A549 (cell line): ENCODE measurements around the gene TFAP2E. TPM values are rescaled to one million over a fixed set of nuclear protein-coding genes. Genes with fewer than 3 reads are reported as not detected.

Experiments used
- ATAC-seq, 2 experiments: fragments of 200-7000 bp in 1 of 2; fragments of >200 bp in 1 of 2; cut with Nextera tagmentation in 1 of 2; cut with Tn5 transposase in 1 of 2; 3 replicates each; pipeline versions ENCODE4 v1.8.0 to v1.9.1; 2018 to 2020; ENCODE audit warnings: mild to moderate bottlenecking in 1 of 2, moderate library complexity in 1 of 2
- CTCF ChIA-PET: fragments of 300-600 bp; sonication (Branson Sonifier 250); formaldehyde crosslinking; extraction: SDS; loops from one replicate; lab custom pipeline; 2021; ENCODE audit warnings: antibody characterized with exemption, inconsistent platforms; lab: Yijun Ruan, JAX
- POLR2A ChIA-PET: fragments of 350-600 bp; formaldehyde crosslinking; extraction: SDS; loops from one replicate; lab custom pipeline; 2021; ENCODE audit warnings: antibody characterized with exemption, inconsistent platforms; lab: Yijun Ruan, JAX
- DNase-seq, 2 experiments: peaks; one replicate each; pipeline versions ENCODE4 v3.0.0 to v3.0.0-alpha.2; 2011 to 2016; ENCODE audit warnings: low read depth in 1 of 2, low spot score in 1 of 2
- FAIRE-seq: peaks from 2 replicates; lab custom pipeline; 2011; peaks lifted over from hg19 to GRCh38; lab: Jason Lieb, UNC
- H3K27ac ChIP-seq, 2 experiments: fragments of >200 bp; sonication (Bioruptor Twin); formaldehyde crosslinking; 3 replicates each; pipeline ENCODE4 v1.5.1; 2016 to 2017
- H3K4me1 ChIP-seq: fragments of >200 bp; sonication (Bioruptor Twin); formaldehyde crosslinking; 3 replicates; pipeline ENCODE4 v1.6.1; 2016
- H3K4me2 ChIP-seq: fragments of >200 bp; sonication (Bioruptor Twin); formaldehyde crosslinking; 3 replicates; pipeline ENCODE4 v1.6.1; 2016
- H3K4me3 ChIP-seq: fragments of >200 bp; sonication (Bioruptor Twin); formaldehyde crosslinking; 3 replicates; pipeline ENCODE4 v1.5.1; 2016
- H3K9me3 ChIP-seq: fragments of >200 bp; sonication (Bioruptor Twin); formaldehyde crosslinking; 3 replicates; pipeline ENCODE4 v1.6.1; 2016
- CEBPB ChIP-seq, 2 experiments: fragments of >200 bp in 1 of 2; sonication (Bioruptor Twin) in 1 of 2; formaldehyde crosslinking in 1 of 2; IDR thresholded peaks; 2 replicates each; pipeline ENCODE4 v1.6.1; 2012 to 2016
- EHMT2 ChIP-seq: fragments of 200-600 bp; sonication (generic); IDR thresholded peaks from 2 replicates; pipeline ENCODE4 v1.6.1; 2016; ENCODE audit warnings: antibody characterized with exemption, low read depth, mild to moderate bottlenecking, moderate library complexity
- FOSL2 ChIP-seq, 2 experiments: fragments of 450-650 bp in 1 of 2; fragments of >200 bp in 1 of 2; sonication (Bioruptor Twin) in 1 of 2; formaldehyde crosslinking; IDR thresholded peaks; 2 replicates each; pipeline versions ENCODE4 v1.5.0 to v1.6.1; 2016 to 2020; ENCODE audit warnings: mild to moderate bottlenecking in 1 of 2, moderate library complexity in 1 of 2
- HEYL ChIP-seq: fragments of 250-450 bp; sonication (Bioruptor Pico); IDR thresholded peaks from 2 replicates; pipeline ENCODE4 v1.8.0; 2021; ENCODE audit warnings: mild to moderate bottlenecking, moderate library complexity
- HOXA7 ChIP-seq: fragments of 250-450 bp; sonication (Bioruptor Pico); IDR thresholded peaks from 2 replicates; pipeline ENCODE4 v1.5.0; 2020; ENCODE audit warnings: mild to moderate bottlenecking, moderate library complexity
- HOXB13 ChIP-seq: fragments of 250-450 bp; sonication (Bioruptor Pico); IDR thresholded peaks from 2 replicates; pipeline ENCODE4 v1.5.0; 2020; ENCODE audit warnings: low read depth, mild to moderate bottlenecking, moderate library complexity
- JUN ChIP-seq, 2 experiments: fragments of >200 bp; sonication (Bioruptor Twin); formaldehyde crosslinking; IDR thresholded peaks; 2 replicates in 1 of 2; 3 replicates in 1 of 2; pipeline ENCODE4 v1.6.1; 2016 to 2017
- KDM1A ChIP-seq: fragments of 200-600 bp; sonication (generic); IDR thresholded peaks from 2 replicates; pipeline ENCODE4 v1.6.1; 2016; ENCODE audit warnings: low read depth, mild to moderate bottlenecking
- MAFK ChIP-seq: fragments of 450-650 bp; IDR thresholded peaks from 2 replicates; pipeline ENCODE4 v1.6.1; 2014; ENCODE audit not compliant: partially characterized antibody
- NFE2L2 ChIP-seq: fragments of 150-350 bp; conservative IDR thresholded peaks from 2 replicates; pipeline ENCODE4 v1.6.1; 2014; ENCODE audit warnings: low read length
- NR3C1 ChIP-seq: fragments of >200 bp; sonication (Bioruptor Twin); formaldehyde crosslinking; IDR thresholded peaks from 3 replicates; pipeline ENCODE4 v1.6.1; 2017
- RARB ChIP-seq: fragments of 250-450 bp; sonication (Bioruptor Pico); IDR thresholded peaks from 2 replicates; pipeline ENCODE4 v1.8.0; 2021; ENCODE audit warnings: mild to moderate bottlenecking, moderate library complexity
- RCOR1 ChIP-seq: fragments of 150-350 bp; IDR thresholded peaks from 2 replicates; pipeline ENCODE4 v1.6.1; 2014; ENCODE audit warnings: antibody characterized with exemption, low read length, low read depth
- REST ChIP-seq: fragments of 200-600 bp; sonication (generic); IDR thresholded peaks from 2 replicates; pipeline ENCODE4 v1.6.1; 2016; ENCODE audit warnings: antibody characterized with exemption, mild to moderate bottlenecking, moderate library complexity
- SMC3 ChIP-seq: fragments of >200 bp; sonication (Bioruptor Twin); formaldehyde crosslinking; IDR thresholded peaks from 3 replicates; pipeline ENCODE4 v1.6.1; 2018; ENCODE audit warnings: inconsistent platforms
- SREBF2 ChIP-seq: fragments of 450-650 bp; IDR thresholded peaks from 2 replicates; pipeline ENCODE4 v1.6.1; 2014; ENCODE audit warnings: mild to moderate bottlenecking, moderate library complexity
- TP53 ChIP-seq: fragments of 250-450 bp; sonication (Bioruptor Pico); IDR thresholded peaks from 2 replicates; pipeline ENCODE4 v1.5.0; 2021; ENCODE audit warnings: mild to moderate bottlenecking, moderate library complexity
- USF2 ChIP-seq: fragments of 450-650 bp; IDR thresholded peaks from 2 replicates; pipeline ENCODE4 v1.6.1; 2014; ENCODE audit warnings: antibody characterized with exemption
- ZC3H11A ChIP-seq: fragments of 450-650 bp; IDR thresholded peaks from 2 replicates; pipeline ENCODE4 v1.6.1; 2014; ENCODE audit warnings: antibody characterized with exemption, mild to moderate bottlenecking
- ZSCAN20 ChIP-seq: fragments of 250-450 bp; sonication (Bioruptor Pico); IDR thresholded peaks from 2 replicates; pipeline ENCODE4 v1.8.0; 2022; ENCODE audit warnings: mild to moderate bottlenecking, moderate library complexity
- WGBS: methylation state at CpG from one replicate; pipeline ENCODE4 v1.1.6; 2017; ENCODE audit errors: missing lambda C conversion rate; 5-methylcytosine and 5-hydroxymethylcytosine counted together
- polyA plus RNA-seq, 4 experiments: library from polyadenylated mRNA; depleted of rRNA in 3 of 4; stranded (reverse); fragments of >200 nt; fragmentation: RNase III in 1 of 4; extraction: RNeasy Plus Mini Kit Qiagen cat#74134 plus additional on column Dnase treatment in 1 of 4; gene quantifications; 2 replicates in 3 of 4; 3 replicates in 1 of 4; pipeline ENCODE4 v1.2.3, GENCODE V29; 2011 to 2017

Gene TFAP2E
- polyA plus RNA-seq, 2 of the 4 experiments (the other 2 are of a cell fraction) = 0.16 to 0.31 TPM

DNA sequence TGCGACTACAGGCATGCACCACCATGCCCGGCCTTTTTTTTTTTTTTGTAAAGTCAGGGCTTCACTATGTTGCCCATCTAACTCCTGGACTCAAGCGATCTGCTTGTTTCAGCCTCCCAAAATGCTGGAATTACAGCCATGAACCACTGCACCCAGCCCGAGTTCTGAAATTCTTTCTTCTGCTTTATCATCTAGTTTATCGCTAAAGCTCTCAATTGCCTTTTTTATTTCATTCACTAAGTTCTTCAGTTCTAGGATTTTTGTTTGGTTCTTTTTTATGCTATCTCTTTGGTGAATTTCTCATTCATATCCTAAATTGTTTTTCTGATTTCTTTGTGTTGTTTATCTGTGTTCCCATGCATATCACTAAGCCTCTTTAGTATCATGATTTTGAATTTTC, 42.9 kb upstream of the TFAP2E start:
- WGBS = 76% methylated on average over 5 of the region's 5 CpGs
- Histone ChIP-seq H3K4me1 (no peaks in the 10 kb centered on the region), H3K9me3 (peaks cover 36% of the 10 kb centered on the region), H3K4me2 (no peak overlapping the region), H3K4me3 (no peak overlapping the region), H3K27ac (no peak overlapping the region)
- POLR2A ChIA-PET = no interaction called here
- TF ChIP-seq HOXA7 (CRISPR knock-in tag) (no peak), KDM1A (no peak), MAFK (no peak), CEBPB (IDR thresholded peaks at IDR 0.05) (no peak), ZSCAN20 (no peak), SMC3 (no peak), SREBF2 (no peak), RCOR1 (no peak), FOSL2 (IDR thresholded peaks at IDR 0.05) (no peak), FOSL2 (CRISPR knock-in tag; IDR thresholded peaks at IDR 0.05) (no peak), NFE2L2 (no peak), RARB (CRISPR knock-in tag) (no peak)
- ATAC-seq (no peak), DNase-seq (no peak), FAIRE-seq (no peak)
- CTCF ChIA-PET = no interaction called here

DNA sequence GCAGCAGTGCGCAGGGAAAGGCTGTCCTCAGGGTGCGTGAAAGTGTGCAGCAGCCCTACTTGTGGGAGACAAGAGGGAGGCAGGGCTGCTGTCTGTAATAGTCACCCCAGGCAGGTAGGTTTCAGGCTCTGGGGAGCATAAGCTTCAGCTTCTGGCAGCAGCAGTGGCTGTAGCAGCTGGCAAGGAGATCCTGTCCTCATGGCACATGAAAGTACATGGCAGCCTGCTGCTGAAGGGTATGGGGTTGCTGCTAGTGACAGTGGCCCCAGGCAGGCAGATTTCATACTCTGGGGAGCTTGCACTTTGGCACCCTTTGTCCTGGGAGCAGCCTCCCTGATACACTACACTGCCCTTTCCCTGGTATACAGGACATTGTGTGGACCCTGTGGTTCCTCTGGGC, 42.2 kb upstream of the TFAP2E start:
- Histone ChIP-seq H3K4me3 (no peak overlapping the region), H3K9me3 (peaks cover 36% of the 10 kb centered on the region), H3K27ac (no peak overlapping the region), H3K4me2 (no peak overlapping the region), H3K4me1 (no peaks in the 10 kb centered on the region)
- no peak for TF ChIP-seq JUN (IDR thresholded peaks at IDR 0.05)
- no peak for FAIRE-seq
- CTCF ChIA-PET = no interaction called here
- ATAC-seq = no peak
- DNase-seq = no peak
- WGBS = 100% methylated on average over 2 of the region's 2 CpGs
- POLR2A ChIA-PET = no interaction called here

DNA sequence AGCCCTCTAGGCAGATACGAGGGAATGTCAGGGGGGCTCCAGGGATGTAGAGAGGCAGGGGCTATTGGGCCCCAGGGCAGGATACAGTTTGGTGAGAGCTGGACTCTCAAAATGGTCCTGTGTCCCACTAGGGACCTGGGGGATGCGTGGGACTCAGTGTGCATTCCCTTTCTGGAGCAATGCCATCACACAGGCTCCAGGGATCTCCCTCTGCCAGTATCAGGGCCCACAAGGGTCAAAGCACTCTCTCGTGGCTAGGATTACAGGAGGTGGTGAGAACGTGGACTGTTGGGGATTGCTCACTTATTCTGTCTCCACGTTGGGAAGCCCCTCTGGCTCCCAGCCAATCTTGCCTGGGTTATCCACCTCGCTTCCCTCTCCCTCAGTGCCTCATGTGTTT, 41.7 kb upstream of the TFAP2E start:
- no peaks in the 10 kb centered on the region for H3K4me1 ChIP-seq
- H3K4me2 ChIP-seq = no peak overlapping the region
- ATAC-seq (no peak), FAIRE-seq (no peak), DNase-seq (no peak)
- ChIA-PET CTCF (no interaction called here), POLR2A (no interaction called here)
- H3K9me3 ChIP-seq = peaks cover 36% of the 10 kb centered on the region
- 96% methylated on average over 6 of the region's 6 CpGs for WGBS
- no peak overlapping the region for H3K27ac ChIP-seq
- no peak overlapping the region for H3K4me3 ChIP-seq
- TF ChIP-seq FOSL2 (IDR thresholded peaks at IDR 0.05) = no peak
- no peak for TF ChIP-seq FOSL2 (CRISPR knock-in tag; IDR thresholded peaks at IDR 0.05)
- no peak for TF ChIP-seq CEBPB (IDR thresholded peaks at IDR 0.05)
- TF ChIP-seq ZC3H11A = no peak
- no peak for TF ChIP-seq HOXB13 (CRISPR knock-in tag)
- no peak for TF ChIP-seq NR3C1
- no peak for TF ChIP-seq MAFK
- no peak for TF ChIP-seq HEYL (CRISPR knock-in tag)
- TF ChIP-seq REST = no peak
- TF ChIP-seq EHMT2 = no peak
- TF ChIP-seq TP53 (CRISPR knock-in tag) = no peak
- no peak for TF ChIP-seq SMC3
- no peak for TF ChIP-seq USF2
- TF ChIP-seq, all 56 proteins: peak for 0
